Measurements from ENCODE around the gene SH3BP4. TPM values are rescaled to one million over a fixed set of nuclear protein-coding genes. Genes with fewer than 3 reads are reported as not detected.
"Not testable (repeated sequence)": the region's sequence is repeated elsewhere in the genome, so short reads cannot be mapped to it uniquely, and the experiment has no call there.

The SH3BP4 gene
- total RNA-seq, 1 donor from 2014 or later, result 6.5 TPM

DNA sequence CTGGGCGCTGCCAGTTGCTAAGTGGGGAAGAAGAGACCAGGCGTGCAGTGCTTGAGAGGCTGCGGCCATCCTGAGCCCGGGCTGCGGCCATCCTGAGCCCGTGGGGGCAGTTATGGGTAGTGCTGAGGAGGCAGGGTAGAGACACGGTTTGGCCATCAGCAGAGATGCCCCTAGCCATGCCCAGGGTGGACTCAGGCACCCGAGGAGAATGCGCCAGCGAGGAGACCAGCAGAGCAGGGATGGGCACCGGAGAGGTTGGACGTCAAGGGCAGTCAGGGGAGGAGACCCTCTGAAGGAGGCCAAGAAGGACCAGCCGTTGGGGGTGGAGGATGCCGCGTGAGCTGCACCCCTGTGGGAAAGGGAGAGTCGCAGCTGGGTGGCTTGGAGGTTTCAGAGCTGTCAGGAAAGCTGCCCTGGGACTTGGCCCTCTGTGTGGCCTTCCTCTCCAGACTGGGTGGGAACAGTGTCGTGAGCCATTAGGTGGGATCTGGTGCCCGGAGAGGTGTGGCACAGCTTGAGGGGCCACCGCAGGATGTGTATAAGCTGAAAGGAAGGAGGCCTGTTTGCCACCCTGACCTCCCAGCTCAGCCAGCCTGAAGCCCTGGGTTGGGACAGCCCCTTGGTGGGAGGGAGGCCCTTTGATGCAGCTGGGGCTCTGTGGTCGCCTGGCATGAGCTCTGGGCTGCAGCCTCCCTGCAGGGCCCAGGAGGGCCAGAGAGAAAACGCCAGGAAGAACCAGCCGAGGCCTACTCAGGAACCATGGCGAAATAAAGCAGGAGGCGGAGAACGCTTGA is 56.0 kb downstream of the SH3BP4 start:
- no peak for DNase-seq (ENCODE audit: low spot score in 2 of 2)
- FAIRE-seq, result no peak

DNA sequence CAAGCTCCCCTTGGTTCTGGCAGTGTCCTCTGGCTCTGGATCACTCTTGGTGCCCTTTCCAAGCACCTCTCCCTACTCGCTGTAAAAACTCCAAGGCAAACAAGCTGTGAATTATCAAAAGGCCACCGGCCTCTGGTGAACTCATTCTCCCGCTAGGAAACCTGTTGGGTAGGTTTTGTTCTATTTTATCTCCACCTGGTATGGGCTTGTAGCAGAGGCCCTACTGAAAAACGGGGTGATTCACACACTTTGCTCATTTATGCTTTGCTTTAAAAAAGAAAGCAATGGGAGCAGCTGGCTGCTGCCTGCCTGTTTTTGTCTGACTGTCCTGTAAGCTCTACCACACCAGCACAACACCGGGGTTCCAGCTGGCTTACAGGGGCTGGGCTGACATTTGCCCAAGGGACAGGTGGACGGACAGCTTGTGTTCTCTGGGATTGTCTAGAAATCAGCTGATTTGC is 56.8 kb downstream of the SH3BP4 start:
- no peak for DNase-seq (ENCODE audit: low spot score in 2 of 2)
- FAIRE-seq, result no peak

DNA sequence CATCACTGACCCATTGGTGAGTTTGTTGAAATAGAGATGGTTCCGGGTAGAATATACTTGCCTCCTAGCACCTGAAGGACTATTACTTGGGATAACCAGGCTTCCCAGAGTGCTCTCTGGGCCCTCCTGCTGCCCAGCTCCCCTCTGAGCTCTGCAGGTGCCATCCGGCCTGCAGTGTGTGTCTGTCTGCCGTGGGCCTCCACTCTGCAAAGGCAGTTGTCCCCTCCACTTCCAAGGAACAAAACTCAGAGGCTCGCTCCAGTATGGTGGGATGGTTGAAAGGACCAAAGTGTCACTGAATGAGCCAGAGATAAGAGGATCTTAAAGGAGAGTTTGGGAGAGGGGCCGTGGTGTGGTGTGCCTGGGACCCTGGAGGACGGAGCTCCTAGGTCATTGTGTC is 57.3 kb downstream of the SH3BP4 start:
- FAIRE-seq, result no peak
- no peak for DNase-seq (ENCODE audit: low spot score in 2 of 2)

DNA sequence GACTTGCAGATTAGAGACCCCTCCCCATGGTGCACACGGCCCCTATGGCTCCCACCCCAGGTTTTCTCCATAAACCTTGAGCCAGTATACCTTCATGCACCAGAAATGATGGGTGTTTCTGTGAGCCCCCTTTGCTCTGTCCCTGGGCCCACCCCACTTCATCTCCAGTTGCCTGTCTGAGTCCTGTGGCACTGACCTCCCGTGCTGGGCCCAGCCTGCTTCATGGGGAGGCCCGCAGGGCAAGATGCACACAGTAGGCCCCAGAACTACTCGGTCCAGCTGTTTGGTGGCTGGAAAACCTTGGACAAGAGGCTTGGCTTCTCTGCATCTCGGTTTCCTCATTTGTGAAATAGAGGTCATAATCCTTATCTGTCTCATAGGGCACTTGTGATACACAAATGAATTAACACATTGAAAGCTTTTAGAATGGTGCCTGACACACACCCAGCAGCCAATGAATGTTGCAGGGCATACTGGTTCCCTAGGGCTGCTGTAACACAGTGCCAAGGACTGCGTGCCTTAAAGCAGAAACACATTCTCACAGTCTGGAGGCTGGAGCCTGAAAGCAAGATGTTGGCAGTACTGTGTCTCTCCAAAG is 58.4 kb downstream of the SH3BP4 start:
- DNase-seq (ENCODE audit: low spot score in 2 of 2) (no peak), FAIRE-seq (no peak)

DNA sequence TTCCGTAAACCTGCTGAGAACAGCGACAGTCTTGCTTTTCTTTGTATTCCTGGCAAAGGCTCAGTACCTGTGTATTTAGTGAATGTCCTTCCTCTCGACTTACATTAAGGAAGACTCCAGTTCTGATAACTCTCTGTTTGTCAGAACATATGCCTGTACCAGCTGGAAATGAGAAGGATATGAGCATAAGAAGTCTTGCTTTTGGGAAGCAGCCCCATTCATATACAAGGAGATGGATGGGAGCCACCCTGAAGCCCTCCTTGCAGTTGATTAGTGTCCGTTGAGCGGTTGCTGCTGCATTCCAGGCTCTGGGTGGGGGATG is 59.8 kb downstream of the SH3BP4 start:
- FAIRE-seq (no peak), DNase-seq (ENCODE audit: low spot score in 2 of 2) (no peak)

DNA sequence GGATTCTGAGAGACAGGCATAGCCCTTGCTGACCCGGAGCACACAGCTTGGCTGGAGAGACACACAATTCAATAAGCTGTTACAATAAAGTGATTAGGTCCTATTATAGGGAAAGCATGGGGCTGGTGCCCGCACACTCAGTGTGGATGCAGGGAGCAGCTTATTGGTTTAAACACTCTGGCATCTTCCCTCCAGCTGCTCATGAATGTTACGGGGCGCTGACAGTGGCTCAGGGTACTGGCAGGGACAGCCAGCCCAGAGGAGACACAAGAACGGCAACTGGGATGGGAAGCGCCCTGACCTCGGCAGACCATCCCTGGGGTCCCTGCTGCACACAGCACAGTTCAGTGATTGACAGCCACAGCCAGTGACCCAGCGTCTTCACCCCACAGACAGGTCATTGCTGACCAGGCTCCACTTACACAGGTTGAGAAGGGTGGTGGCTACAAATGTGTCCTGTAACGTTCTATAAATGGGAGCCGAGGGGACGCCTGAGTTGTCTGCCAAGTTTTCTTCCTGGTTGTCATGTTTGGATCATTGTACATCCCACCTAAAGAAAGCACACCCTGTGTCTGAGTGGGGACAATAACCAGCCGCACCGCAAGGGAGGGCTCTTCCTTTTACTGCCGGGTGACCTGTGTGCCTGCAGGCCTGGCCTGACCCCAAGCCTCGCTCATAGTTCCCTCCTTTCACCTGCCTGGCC is 60.3 kb downstream of the SH3BP4 start:
- DNase-seq (ENCODE audit: low spot score in 2 of 2) (no peak), FAIRE-seq (no peak)

DNA sequence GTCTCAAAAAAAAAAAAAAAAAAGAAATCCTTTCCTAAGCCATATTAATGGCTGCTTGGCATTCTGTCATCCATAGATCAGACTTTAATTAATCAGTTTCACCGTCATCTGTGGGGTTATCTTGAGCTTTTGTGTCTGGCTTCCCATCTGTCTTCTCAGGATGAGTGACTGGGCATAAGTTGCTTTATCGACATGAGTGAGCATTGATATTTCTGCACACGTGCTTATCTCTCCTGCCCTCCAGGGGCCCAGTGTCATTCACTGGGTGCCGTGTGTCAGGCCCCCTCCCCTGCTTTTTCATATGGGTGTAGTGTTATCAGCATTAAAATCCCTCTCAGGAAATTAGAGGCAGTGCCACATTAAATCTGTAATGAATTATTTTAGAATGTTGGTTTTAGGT is 65.6 kb downstream of the SH3BP4 start:
- no peak for DNase-seq (ENCODE audit: low spot score in 2 of 2)

DNA sequence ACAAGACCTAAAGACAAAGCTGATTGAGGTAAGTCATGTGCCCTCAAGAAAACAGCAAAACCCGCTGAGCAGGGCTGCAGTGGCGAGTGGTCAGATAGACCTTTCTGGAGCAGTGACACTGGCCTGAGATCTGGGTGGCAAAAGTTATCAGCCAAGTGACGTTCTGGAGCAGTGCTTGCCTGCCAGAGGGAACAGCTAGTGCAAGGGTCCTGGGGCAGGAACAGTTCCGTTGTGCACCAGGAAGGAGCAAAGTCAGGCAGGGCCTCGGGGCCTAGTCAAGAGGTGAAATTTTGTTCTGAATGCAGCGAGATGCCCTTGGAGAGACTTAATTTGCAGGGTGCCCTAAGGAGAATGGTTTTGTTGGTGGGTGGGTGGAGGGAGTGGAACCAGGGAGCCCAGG is 67.0 kb downstream of the SH3BP4 start:
- FAIRE-seq (no peak), DNase-seq (ENCODE audit: low spot score in 2 of 2) (no peak)

More for the DNA sequence above, 65.6 kb downstream of the SH3BP4 start:
- no peak for FAIRE-seq

DNA sequence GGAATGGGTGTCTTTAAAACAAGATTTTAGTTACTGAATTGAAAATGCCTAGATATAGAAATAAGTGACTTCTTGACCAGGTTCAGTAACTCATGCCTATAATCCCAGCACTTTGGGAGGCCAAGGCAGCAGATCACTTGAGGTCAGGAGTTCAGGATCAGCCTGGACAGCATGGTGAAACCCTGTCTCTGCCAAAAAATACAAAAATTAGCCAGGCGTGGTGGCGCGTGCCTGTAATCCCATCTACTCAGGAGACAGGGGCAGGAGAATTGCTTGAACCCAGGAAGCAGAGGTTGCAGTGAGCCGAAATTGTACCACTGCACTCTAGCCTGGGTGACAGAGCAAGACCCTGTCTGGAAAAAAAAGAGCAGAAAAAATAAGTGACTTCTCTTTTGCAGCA is 68.3 kb downstream of the SH3BP4 start:
- FAIRE-seq; DNase-seq (ENCODE audit: low spot score in 2 of 2): not testable (repeated sequence)

DNA sequence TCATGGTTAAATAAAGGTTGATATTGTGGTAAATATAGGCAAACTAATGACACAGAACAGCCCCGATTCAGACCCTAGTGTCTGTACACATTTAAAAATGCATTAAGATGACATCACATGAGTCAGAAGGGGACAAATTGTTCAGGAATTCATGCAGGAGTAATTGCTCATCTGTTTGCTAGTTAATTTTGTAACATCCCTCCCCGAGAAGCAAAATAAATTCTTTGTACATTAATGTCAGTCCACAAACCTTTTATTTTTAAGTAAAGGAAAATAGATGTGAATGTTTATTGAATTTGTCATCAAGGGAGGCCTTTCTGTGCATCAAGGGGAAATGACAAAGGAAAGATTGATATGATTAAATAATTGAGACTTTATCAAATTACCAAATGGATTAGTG is 69.9 kb downstream of the SH3BP4 start:
- DNase-seq (ENCODE audit: low spot score in 2 of 2) (no peak), FAIRE-seq (no peak)

DNA sequence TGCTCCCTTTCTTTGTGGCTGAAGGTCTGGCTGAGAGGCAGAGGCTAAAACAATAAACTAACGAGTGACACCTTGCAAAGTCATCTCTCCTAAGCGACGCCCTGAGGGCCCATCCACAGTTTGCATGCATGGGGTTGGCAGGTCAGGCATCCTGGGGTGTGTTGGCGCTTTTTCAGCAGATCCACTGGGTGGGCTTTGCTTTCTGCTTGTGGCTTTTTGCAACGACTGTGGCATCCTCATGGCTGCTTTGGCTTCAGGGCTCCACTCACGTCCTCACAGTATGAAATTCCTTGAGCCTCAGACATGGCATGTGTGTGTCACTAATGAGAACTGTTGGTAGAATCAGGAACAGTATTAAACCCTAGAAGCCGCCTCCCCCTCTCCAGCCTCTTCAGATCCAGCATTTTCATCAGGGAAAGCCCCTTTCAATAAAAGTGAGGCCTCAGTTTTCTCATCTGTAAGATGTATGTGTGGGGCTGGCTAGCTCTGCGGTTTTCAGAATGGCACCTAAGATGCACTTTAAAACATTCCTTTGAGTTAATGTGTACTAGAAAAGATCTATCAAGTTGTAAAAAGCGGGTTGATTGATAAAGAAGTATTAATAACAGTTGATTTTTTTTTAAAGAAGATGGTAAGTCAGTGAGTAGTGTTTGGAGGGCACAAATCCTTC is 72.5 kb downstream of the SH3BP4 start:
- FAIRE-seq (no peak), DNase-seq (ENCODE audit: low spot score in 2 of 2) (no peak)

DNA sequence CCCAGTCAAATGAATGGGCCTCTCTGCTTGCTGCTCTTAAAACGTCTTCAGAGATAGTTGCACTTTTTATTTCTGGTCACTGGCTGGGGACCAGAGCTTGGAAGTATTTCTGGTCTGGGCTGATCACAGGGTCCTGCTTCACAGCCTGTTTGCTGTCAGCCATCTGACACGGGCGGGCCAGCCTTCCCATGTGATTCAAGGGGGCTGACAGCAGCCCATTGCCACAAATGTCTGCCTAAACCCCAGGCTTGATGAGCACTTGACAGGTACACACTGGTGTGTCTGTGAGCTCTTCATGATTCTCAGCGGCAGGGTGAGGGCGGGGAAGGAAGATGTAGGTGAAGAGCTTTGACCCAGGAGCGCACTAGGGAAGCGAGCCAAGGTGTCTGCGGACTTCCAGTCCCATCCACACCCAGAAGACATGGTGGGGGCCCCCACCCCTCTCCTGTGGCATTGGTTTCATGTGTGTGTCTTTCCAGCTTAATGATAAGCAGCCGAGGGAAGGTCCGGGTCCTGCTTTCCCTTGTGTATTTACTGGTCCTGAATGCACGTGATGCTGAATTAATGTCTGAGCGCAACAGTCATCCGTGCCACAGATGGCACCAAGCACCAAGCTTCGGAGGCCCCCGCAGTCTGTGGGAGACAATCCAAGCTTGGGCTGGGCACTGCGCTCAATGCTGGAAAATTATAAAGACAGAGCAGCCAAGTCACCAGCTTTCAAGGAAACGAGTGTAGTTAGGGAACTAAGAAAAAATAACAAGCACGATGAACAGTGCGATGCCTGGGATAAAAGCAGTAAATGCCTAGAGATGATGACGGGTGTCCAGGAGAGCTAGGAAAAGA is 73.3 kb downstream of the SH3BP4 start:
- DNase-seq (ENCODE audit: low spot score in 2 of 2) (no peak), FAIRE-seq (no peak)

DNA sequence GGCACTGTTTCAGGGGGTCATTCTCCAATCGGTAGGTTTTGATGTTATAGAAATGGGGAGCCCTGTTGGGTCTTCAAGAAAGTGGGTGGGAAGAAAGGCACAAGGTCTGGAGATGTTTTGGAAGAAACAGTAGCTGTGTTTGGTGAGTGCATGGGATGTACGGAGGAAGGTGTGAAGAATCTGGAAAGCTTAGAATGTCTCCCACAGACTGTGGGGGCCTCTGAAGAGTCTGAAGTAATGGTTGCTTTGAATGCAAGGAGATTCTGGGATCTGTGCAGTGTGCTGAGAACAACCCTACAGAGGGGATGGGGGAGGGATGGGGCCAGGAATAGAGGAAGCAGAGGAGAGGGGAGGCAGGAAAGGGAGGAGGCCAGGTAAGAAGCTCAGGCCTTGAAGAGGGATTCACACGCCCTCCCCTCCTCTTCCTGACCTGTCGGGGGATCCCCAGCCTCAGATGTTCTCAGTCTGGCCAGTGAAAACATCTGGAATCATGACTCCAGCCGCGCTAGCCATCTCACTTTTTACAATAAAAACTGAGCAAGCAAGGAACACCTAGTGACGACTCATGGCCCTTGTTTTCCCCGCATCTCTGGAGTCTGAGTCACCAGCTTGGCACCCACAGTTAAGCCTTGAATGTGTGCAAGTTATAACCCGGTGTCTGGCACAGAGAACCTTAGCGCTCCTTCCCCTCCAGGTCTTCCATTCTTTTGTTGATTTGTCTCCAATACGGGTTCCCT is 74.2 kb downstream of the SH3BP4 start:
- DNase-seq (ENCODE audit: low spot score in 2 of 2) (no peak), FAIRE-seq (no peak)

DNA sequence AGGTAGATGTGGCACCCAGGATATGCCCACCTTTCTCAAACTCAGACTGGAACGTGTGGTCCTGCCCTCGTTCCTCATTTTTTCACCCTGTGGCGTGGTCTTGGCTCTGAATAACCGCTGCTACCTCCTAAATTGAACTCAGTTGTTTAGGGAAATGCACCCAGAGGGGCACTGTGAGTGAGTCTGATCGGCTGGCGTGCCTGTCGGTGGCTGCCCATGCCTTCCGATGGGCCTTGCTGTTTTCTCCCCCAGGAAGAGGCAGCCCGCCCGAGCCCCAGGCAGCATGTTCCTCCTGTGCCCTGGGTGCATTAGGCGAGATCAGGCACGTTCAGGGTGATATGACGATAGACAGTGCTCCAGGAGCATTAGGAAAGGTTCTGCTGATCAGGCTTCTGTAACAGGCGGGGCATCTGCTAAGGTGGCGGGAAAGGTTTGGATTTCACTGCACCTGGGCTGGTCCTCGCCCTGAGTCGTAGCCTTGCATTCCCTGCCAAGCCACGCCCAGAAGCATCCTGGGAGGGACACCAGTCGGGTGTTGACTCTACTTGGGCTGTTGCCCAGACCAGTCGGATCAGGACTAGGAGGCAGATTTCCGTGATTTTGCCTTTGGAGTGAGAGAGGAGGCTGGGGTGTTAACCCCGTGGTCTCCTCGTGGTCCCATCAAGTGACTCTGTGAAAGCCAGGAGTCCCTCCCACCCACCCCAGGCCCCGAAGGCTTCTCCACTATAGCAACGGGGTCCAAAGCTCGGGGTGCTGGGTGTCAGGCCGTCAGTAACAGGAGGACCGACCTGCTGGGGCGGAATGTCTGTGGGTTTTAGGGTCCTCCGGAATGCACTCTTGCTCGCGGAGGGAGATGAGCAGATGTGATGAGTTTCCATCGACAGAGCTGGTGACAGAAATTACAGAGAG is 75.1 kb downstream of the SH3BP4 start:
- FAIRE-seq (no peak), DNase-seq (ENCODE audit: low spot score in 2 of 2) (no peak)

DNA sequence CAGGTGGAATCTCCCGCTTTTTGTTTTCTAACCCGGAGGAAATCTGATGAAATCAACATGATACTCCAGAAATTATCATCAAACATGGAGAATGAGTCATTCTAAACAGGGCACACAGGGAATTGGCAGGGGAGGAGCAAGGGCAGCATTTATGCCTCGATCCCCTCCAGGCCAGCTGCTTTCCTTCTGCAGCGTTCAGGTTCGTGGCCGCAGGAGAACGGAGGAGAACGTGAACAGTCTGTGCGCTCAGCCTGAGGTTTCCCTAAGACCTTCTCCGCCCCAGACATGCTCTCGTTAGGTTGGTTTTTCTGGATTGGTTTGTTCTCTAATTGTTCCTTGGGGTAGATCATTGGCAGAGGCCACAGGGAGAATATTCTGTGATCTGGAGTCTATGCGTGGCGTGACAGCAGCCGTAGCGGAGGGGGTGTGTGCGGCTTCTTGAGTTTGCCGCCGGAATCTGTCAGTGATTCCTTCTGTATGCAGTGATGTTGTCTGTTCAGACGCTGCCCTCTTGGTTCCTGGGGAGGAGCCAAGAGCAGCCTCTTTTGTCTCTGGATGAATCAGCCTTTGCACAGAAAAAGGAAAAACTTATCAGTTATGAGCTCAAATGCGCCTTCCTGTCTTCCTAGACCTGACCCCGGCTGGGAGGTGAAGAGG is 75.9 kb downstream of the SH3BP4 start:
- FAIRE-seq (no peak), DNase-seq (ENCODE audit: low spot score in 2 of 2) (no peak)

DNA sequence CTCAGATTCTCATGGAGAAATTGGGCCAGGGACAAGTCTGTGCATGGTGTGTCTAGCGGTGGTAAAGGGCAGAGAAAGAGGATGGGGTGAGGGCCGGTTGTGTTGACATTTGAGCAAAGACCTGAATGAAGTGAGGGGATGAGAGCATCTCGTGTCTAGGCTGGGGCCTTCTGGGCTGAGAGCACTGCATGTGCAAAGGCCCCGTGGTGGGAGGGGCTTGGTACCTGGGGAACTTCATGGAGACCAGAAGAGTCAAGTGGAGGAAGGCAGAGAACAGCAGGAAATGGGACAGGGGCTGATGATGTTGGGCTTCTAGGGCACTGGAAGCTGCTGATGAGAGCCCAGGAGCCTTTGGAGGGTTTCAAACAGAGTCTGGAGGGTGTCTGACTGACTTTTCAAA is 76.8 kb downstream of the SH3BP4 start:
- DNase-seq (ENCODE audit: low spot score in 2 of 2) (no peak), FAIRE-seq (no peak)

DNA sequence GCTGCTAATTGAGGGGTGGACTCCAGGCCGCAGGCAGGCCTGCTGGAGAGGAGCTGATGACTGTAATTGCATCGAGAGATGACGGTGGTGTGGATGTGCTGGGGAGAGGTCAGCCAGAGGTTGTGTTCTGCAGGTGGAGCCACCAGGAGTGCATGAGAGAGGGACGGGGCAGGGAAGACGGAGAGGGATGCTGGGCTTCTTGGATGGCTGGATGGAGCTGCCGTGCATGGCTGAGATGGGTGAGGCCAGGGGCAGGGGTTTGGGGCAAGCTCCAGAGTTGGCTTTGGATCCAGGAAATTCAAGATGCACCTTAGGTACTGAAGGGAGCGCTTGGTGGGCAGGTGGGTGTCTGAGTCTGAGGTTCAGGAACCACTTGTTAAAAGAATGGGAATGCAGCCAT is 77.2 kb downstream of the SH3BP4 start:
- no peak for DNase-seq (ENCODE audit: low spot score in 2 of 2)
- FAIRE-seq, result no peak

DNA sequence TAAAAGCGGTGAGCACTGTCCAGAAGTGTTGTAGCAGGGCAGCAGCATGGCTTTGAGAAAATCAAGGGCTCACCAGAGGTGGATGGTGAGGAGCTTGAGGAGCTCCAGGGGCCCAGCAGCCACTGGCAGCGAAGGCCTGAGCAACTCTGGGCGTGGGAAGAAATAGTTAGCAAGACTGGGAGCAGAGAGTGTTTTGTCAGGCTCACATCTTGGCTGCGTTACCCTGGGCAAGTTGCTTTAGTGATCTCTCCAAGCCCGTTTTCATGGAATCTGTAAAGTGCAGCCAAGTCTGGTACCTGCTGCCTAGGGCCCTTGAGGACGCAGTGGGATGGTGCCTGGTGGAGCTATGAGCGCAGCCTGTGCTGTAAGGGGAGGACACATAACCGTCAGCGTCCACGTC is 78.3 kb downstream of the SH3BP4 start:
- DNase-seq (ENCODE audit: low spot score in 2 of 2), result no peak
- no peak for FAIRE-seq
